HepG2 (cell line): Measurements from ENCODE around the gene RAMAC. TPM values are rescaled to one million over a fixed set of nuclear protein-coding genes. Genes with fewer than 3 reads are reported as not detected.
A peak's percentile ranks its signal among the peaks of the same experiment; 100 is the strongest.

Source experiments
- MBNL3 ChIP-seq: fragments of 250-450 bp; sonication (Bioruptor Pico); conservative IDR thresholded peaks from 2 replicates; pipeline ENCODE4 v1.8.0; 2022; ENCODE audit warnings: mild to moderate bottlenecking, inconsistent platforms
- NFATC3 ChIP-seq: sonication (generic); formaldehyde crosslinking; IDR thresholded peaks from 2 replicates; pipeline ENCODE4 v1.5.1; 2020; ENCODE audit warnings: mild to moderate bottlenecking, missing genetic modification reagents
- NFE2L1 ChIP-seq: sonication (generic); formaldehyde crosslinking; IDR thresholded peaks from 2 replicates; pipeline ENCODE4 v1.4.0; 2020; ENCODE audit warnings: missing genetic modification reagents, mild to moderate bottlenecking, borderline replicate concordance
- ONECUT2 ChIP-seq: sonication (generic); formaldehyde crosslinking; IDR thresholded peaks from 2 replicates; pipeline ENCODE4 v1.4.0; 2020; ENCODE audit warnings: missing genetic modification reagents
- TBL1XR1 ChIP-seq: fragments of 150-350 bp; IDR thresholded peaks from 2 replicates; pipeline ENCODE4 v1.6.1; 2014; ENCODE audit warnings: borderline replicate concordance, low read length; ENCODE audit not compliant: partially characterized antibody
- TRIM24 ChIP-seq: sonication (generic); formaldehyde crosslinking; IDR thresholded peaks from 2 replicates; pipeline ENCODE4 v1.8.0; 2022; ENCODE audit warnings: mild to moderate bottlenecking, missing genetic modification reagents
- ZNF263 ChIP-seq: sonication (generic); formaldehyde crosslinking; IDR thresholded peaks from 2 replicates; pipeline ENCODE4 v1.4.0; 2020; ENCODE audit warnings: missing genetic modification reagents
- ZNF282 ChIP-seq: fragments of 450-650 bp; IDR thresholded peaks from 2 replicates; pipeline ENCODE4 v1.6.1; 2018; ENCODE audit not compliant: partially characterized antibody
- ZNF781 ChIP-seq: sonication (generic); formaldehyde crosslinking; IDR thresholded peaks from 2 replicates; pipeline ENCODE4 v1.5.1; 2020; ENCODE audit warnings: borderline replicate concordance, mild to moderate bottlenecking, missing genetic modification reagents; ENCODE audit errors: not compliant biosample characterization
- polyA plus RNA-seq, 8 experiments: library from polyadenylated mRNA; depleted of rRNA in 3 of 8; stranded (reverse) in 7 of 8; unstranded in 1 of 8; fragments of >200 nt; fragmentation: Illumina TruSeq in 4 of 8; extraction: Trizol in 4 of 8; gene quantifications; 2 replicates each; pipeline versions ENCODE4 v1.2.1 to v1.2.3, GENCODE V29; 2011 to 2016; ENCODE audit warnings: low read depth in 4 of 8, missing spikeins in 1 of 8, mixed read lengths in 1 of 8; ENCODE audit not compliant: insufficient read depth in 1 of 8
- total RNA-seq, 5 experiments: library from RNA; depleted of rRNA; stranded (reverse); fragments of >200 nt; fragmentation: Illumina TruSeq; extraction: Trizol; gene quantifications; 2 replicates each; pipeline ENCODE4 v1.2.3, GENCODE V29; 2016; ENCODE audit warnings: low read depth in 1 of 5
- TF ChIP-seq, protein P1 (sequence below): sonication (generic); formaldehyde crosslinking; IDR thresholded peaks from 2 replicates; pipeline ENCODE4 v1.4.0; 2020; ENCODE audit warnings: missing genetic modification reagents, low read depth, mild to moderate bottlenecking, borderline replicate concordance
- TF ChIP-seq, protein P2 (sequence below): sonication (generic); formaldehyde crosslinking; IDR thresholded peaks from 2 replicates; pipeline ENCODE4 v1.5.0; 2020; ENCODE audit warnings: mild to moderate bottlenecking, missing genetic modification reagents
- TF ChIP-seq, protein P3 (sequence below), 2 experiments: sonication (generic) in 1 of 2; formaldehyde crosslinking in 1 of 2; IDR thresholded peaks; 2 replicates each; pipeline versions ENCODE4 v1.6.1 to v1.9.0; 2014 to 2022; ENCODE audit warnings: antibody characterized with exemption in 1 of 2, borderline replicate concordance in 1 of 2, inconsistent platforms in 1 of 2, low read depth in 1 of 2, missing genetic modification reagents in 1 of 2
- TF ChIP-seq, protein P4 (sequence below): sonication (generic); formaldehyde crosslinking; conservative IDR thresholded peaks from 2 replicates; pipeline ENCODE4 v1.5.0; 2020; ENCODE audit warnings: missing genetic modification reagents
- TF ChIP-seq, protein P5 (sequence below): sonication (generic); formaldehyde crosslinking; IDR thresholded peaks from 2 replicates; pipeline ENCODE4 v1.4.0; 2020; ENCODE audit warnings: missing genetic modification reagents

Gene RAMAC
- total and polyA plus RNA-seq, 2 of the 13 experiments (the other 11 are each of a cell fraction or from before 2014, with no cell fraction given), result 22.2 to 45.9 TPM

DNA sequence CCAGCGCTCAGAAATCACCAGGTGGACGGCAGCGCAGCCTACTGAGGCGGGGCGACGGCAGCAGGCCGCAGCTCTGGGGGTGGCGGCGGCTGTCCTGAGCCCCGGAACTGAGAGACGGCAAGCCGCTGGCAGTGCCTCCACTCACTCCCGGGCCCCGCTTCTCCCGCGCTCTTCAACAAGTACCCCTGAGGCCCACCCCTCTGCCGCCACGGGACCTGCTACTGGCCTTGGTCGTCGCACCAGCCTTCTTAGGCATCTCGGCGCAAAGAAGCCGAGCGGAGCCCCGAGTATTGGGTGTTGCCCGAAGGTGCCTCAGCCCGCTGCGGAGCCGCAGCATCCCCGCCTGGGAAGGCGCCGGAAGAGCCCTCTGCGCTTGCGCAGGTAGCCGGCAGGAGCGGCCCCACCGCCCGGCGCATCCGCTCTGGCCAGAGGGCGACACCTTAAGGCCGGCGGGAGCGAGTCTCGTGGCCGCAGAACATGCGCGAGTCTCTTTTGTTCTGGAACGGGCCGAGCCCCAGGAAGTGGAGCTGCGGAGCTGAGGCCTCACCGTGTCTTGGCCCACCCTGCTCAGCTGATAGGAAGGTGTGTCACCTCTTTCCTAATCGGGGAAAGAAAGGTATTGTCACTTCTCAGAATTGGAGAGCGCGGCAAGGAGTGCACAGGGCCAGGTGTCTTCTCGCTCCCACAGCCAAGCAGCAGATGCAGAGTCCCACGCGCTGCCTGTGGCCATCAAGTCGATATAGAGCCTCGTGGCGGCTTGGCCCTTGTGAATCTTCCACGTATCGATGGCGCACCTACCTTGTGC is 25.5 kb downstream of the RAMAC start, which contains the start of gene C15orf40 (continued):
- TF ChIP-seq, protein P1, sequence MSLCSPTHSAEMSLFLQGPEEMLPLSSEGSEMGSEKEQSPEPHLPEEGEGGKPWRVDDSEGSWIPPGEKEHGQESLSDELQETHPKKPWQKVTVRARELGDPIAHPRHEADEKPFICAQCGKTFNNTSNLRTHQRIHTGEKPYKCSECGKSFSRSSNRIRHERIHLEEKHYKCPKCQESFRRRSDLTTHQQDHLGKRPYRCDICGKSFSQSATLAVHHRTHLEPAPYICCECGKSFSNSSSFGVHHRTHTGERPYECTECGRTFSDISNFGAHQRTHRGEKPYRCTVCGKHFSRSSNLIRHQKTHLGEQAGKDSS (CRISPR knock-in tag), result no peak
- TF ChIP-seq NFE2L1 (CRISPR knock-in tag) (peak; percentile 59; the same call in 1 of the 2 replicates), ZNF781 (CRISPR knock-in tag) (peak; percentile 93), ZNF282 (no peak), NFATC3 (CRISPR knock-in tag) (peak; percentile 77; the same call in 1 of the 2 replicates), ZNF263 (CRISPR knock-in tag) (no peak), ONECUT2 (CRISPR knock-in tag) (0 out of 2 replicates have a peak, but pooled peaks have one; percentile 25), TBL1XR1 (no peak), MBNL3 (CRISPR knock-in tag) (no peak), TRIM24 (CRISPR knock-in tag) (no peak)
- TF ChIP-seq, protein P2, sequence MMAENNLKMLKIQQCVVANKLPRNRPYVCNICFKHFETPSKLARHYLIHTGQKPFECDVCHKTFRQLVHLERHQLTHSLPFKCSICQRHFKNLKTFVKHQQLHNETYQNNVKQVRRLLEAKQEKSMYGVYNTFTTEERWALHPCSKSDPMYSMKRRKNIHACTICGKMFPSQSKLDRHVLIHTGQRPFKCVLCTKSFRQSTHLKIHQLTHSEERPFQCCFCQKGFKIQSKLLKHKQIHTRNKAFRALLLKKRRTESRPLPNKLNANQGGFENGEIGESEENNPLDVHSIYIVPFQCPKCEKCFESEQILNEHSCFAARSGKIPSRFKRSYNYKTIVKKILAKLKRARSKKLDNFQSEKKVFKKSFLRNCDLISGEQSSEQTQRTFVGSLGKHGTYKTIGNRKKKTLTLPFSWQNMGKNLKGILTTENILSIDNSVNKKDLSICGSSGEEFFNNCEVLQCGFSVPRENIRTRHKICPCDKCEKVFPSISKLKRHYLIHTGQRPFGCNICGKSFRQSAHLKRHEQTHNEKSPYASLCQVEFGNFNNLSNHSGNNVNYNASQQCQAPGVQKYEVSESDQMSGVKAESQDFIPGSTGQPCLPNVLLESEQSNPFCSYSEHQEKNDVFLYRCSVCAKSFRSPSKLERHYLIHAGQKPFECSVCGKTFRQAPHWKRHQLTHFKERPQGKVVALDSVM (CRISPR knock-in tag), result peak; percentile 54
- TF ChIP-seq, protein P3, sequence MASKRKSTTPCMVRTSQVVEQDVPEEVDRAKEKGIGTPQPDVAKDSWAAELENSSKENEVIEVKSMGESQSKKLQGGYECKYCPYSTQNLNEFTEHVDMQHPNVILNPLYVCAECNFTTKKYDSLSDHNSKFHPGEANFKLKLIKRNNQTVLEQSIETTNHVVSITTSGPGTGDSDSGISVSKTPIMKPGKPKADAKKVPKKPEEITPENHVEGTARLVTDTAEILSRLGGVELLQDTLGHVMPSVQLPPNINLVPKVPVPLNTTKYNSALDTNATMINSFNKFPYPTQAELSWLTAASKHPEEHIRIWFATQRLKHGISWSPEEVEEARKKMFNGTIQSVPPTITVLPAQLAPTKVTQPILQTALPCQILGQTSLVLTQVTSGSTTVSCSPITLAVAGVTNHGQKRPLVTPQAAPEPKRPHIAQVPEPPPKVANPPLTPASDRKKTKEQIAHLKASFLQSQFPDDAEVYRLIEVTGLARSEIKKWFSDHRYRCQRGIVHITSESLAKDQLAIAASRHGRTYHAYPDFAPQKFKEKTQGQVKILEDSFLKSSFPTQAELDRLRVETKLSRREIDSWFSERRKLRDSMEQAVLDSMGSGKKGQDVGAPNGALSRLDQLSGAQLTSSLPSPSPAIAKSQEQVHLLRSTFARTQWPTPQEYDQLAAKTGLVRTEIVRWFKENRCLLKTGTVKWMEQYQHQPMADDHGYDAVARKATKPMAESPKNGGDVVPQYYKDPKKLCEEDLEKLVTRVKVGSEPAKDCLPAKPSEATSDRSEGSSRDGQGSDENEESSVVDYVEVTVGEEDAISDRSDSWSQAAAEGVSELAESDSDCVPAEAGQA (IDR thresholded peaks at IDR 0.05; ENCODE audit: low read depth), result peak; percentile 62; the same call in 1 of the 2 replicates
- TF ChIP-seq, protein P3 (CRISPR knock-in tag; IDR thresholded peaks at IDR 0.05; ENCODE audit: borderline replicate concordance), result peak; percentile 69
- TF ChIP-seq, protein P4, sequence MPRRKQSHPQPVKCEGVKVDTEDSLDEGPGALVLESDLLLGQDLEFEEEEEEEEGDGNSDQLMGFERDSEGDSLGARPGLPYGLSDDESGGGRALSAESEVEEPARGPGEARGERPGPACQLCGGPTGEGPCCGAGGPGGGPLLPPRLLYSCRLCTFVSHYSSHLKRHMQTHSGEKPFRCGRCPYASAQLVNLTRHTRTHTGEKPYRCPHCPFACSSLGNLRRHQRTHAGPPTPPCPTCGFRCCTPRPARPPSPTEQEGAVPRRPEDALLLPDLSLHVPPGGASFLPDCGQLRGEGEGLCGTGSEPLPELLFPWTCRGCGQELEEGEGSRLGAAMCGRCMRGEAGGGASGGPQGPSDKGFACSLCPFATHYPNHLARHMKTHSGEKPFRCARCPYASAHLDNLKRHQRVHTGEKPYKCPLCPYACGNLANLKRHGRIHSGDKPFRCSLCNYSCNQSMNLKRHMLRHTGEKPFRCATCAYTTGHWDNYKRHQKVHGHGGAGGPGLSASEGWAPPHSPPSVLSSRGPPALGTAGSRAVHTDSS (CRISPR knock-in tag), result no peak
- TF ChIP-seq, protein P5, sequence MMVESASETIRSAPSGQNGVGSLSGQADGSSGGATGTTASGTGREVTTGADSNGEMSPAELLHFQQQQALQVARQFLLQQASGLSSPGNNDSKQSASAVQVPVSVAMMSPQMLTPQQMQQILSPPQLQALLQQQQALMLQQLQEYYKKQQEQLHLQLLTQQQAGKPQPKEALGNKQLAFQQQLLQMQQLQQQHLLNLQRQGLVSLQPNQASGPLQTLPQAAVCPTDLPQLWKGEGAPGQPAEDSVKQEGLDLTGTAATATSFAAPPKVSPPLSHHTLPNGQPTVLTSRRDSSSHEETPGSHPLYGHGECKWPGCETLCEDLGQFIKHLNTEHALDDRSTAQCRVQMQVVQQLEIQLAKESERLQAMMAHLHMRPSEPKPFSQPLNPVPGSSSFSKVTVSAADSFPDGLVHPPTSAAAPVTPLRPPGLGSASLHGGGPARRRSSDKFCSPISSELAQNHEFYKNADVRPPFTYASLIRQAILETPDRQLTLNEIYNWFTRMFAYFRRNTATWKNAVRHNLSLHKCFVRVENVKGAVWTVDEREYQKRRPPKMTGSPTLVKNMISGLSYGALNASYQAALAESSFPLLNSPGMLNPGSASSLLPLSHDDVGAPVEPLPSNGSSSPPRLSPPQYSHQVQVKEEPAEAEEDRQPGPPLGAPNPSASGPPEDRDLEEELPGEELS (CRISPR knock-in tag), result peak; percentile 42; the same call in 1 of the 2 replicates
